CD4-positive, alpha-beta T cell (primary cell): Measurements from ENCODE around the gene RHBDF1. TPM values are rescaled to one million over a fixed set of nuclear protein-coding genes. Genes with fewer than 3 reads are reported as not detected.

Source experiments
- ATAC-seq: fragments of 200-7000 bp; cut with Tn5 transposase; one replicate; pipeline ENCODE4 v1.10.0; 2022; ENCODE audit warnings: mild to moderate bottlenecking; ENCODE audit not compliant: poor library complexity
- CTCF ChIA-PET: fragments of 350-600 bp; sonication (Branson Sonifier 250); formaldehyde crosslinking; loops from one replicate; lab custom pipeline; 2021; ENCODE audit warnings: antibody characterized with exemption, inconsistent platforms; lab: Charles Lee
- POLR2A ChIA-PET: fragments of 350-600 bp; sonication (Branson Sonifier 250); formaldehyde crosslinking; loops from one replicate; lab custom pipeline; 2021; ENCODE audit warnings: antibody characterized with exemption, inconsistent platforms; lab: Charles Lee
- DNase-seq, 14 experiments: peaks; one replicate each; pipeline ENCODE4 v3.0.0-alpha.2; 2013 to 2020; ENCODE audit warnings: mixed read lengths in 2 of 14
- H3K27ac ChIP-seq, 2 donors: one replicate each; pipeline versions ENCODE4 v1.5.1 to v1.7.0; 2013; ENCODE audit warnings: low read length in 2 of 2, low read depth in 1 of 2, mild to moderate bottlenecking in 1 of 2
- H3K27me3 ChIP-seq, 2 experiments: 1 replicate in 1 of 2; 2 replicates in 1 of 2; pipeline versions ENCODE4 v1.6.1 to v1.7.0; 2013; ENCODE audit warnings: low read length in 2 of 2, control low read depth in 1 of 2, mild to moderate bottlenecking in 1 of 2, moderate library complexity in 1 of 2; ENCODE audit not compliant: insufficient read depth in 2 of 2, control insufficient read depth in 1 of 2
- H3K36me3 ChIP-seq: one replicate; pipeline ENCODE4 v1.6.1; 2013; ENCODE audit warnings: low read length, control low read depth; ENCODE audit not compliant: insufficient read depth
- H3K4me1 ChIP-seq: one replicate; pipeline ENCODE4 v1.6.1; 2013; ENCODE audit warnings: low read length, control low read depth; ENCODE audit not compliant: insufficient read depth
- H3K4me3 ChIP-seq: one replicate; pipeline ENCODE4 v1.5.1; 2013; ENCODE audit warnings: mild to moderate bottlenecking, low read length, moderate library complexity
- H3K9me3 ChIP-seq, 2 experiments: 1 replicate in 1 of 2; 2 replicates in 1 of 2; pipeline versions ENCODE4 v1.6.1 to v1.7.0; 2013; ENCODE audit warnings: low read length in 2 of 2, mild to moderate bottlenecking in 2 of 2, control low read depth in 1 of 2, moderate library complexity in 1 of 2; ENCODE audit not compliant: control insufficient read depth in 1 of 2, insufficient read depth in 1 of 2
- H3K27ac Mint-ChIP-seq: one replicate; pipeline ENCODE4 v1.8.0; 2020; ENCODE audit warnings: mixed read lengths
- H3K27me3 Mint-ChIP-seq: one replicate; pipeline ENCODE4 v1.8.0; 2021; ENCODE audit warnings: mixed read lengths
- H3K36me3 Mint-ChIP-seq: one replicate; pipeline ENCODE4 v1.8.0; 2021; ENCODE audit warnings: low read depth, mixed read lengths
- H3K4me1 Mint-ChIP-seq: one replicate; pipeline ENCODE4 v1.8.0; 2021; ENCODE audit warnings: low read depth, mixed read lengths
- H3K4me3 Mint-ChIP-seq: one replicate; pipeline ENCODE4 v1.8.0; 2020; ENCODE audit warnings: mild to moderate bottlenecking, mixed read lengths
- H3K9me3 Mint-ChIP-seq: one replicate; pipeline ENCODE4 v1.8.0; 2020; ENCODE audit warnings: mixed read lengths
- intact Hi-C, 2 experiments: fragments of 100-400 bp; cut with DNase I in 1 of 2; cut with micrococcal nuclease in 1 of 2; formaldehyde crosslinking; loops; one replicate each; pipeline versions ENCODE4 v1.15.1 to v1.9.0; 2023 to 2025; cut with DNase I, micrococcal nuclease
- total RNA-seq, 174 experiments: library from RNA in 2 of 174; stranded (reverse) in 2 of 174; gene quantifications; one replicate each; pipeline ENCODE4 v1.2.3 and lab custom pipeline; 2021 to 2026
- TF ChIP-seq, protein P1 (sequence below): fragments of 200-600 bp; IDR thresholded peaks from one replicate; pipeline ENCODE4 v1.8.0; 2022; ENCODE audit warnings: antibody characterized with exemption, mild to moderate bottlenecking

The RHBDF1 gene
- total RNA-seq, 2 experiments from 2014 or later: 0.33 to 0.34 TPM

DNA sequence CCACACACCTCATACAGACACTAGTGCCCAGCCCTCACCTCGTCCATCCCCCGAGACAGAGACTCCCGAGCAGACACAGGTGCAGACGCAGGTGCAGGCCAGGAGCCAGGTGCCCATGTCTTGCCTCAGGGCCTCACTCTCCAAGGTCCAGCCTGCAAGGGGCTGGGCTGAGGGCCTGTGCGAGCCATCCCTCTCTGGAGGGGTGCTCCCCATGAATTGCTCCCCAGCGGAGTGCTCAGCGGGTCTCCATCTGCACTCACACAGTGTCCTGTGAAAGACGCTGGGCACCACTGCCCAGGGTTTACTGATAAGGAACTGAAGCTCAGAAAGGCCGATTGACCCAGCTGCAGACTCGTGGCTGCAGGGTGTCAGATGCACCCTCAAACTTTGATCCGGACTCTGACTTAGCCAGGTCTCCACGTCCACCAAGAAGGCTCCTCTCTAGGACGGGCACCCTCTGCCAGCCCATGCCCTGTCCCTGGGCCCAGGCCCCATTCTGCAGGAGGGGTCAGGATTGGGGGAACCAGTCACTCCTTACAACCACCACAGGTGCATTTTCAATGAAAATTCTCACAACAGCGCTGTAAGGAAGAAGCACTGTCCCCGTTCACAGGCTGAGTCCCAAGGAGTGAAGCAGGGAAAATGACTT lies 36.0 kb downstream of the RHBDF1 start:
- Mint-ChIP-seq H3K4me1 (peaks cover 25% of the 10 kb centered on the region), H3K27me3 (no peaks in the 10 kb centered on the region), H3K27ac (no peak overlapping the region), H3K4me3 (no peak overlapping the region), H3K9me3 (no peaks in the 10 kb centered on the region), H3K36me3 (peaks cover 6% of the 10 kb centered on the region)
- ATAC-seq (no peak), DNase-seq (no peak)
- Histone ChIP-seq H3K4me1 (peaks cover 20% of the 10 kb centered on the region), H3K4me3 (no peak overlapping the region), H3K27me3 (no peaks in the 10 kb centered on the region), H3K9me3 (no peaks in the 10 kb centered on the region), H3K36me3 (no peaks in the 10 kb centered on the region), H3K27ac (no peak overlapping the region)
- intact Hi-C loops: no loop called here
- TF ChIP-seq, protein P1, sequence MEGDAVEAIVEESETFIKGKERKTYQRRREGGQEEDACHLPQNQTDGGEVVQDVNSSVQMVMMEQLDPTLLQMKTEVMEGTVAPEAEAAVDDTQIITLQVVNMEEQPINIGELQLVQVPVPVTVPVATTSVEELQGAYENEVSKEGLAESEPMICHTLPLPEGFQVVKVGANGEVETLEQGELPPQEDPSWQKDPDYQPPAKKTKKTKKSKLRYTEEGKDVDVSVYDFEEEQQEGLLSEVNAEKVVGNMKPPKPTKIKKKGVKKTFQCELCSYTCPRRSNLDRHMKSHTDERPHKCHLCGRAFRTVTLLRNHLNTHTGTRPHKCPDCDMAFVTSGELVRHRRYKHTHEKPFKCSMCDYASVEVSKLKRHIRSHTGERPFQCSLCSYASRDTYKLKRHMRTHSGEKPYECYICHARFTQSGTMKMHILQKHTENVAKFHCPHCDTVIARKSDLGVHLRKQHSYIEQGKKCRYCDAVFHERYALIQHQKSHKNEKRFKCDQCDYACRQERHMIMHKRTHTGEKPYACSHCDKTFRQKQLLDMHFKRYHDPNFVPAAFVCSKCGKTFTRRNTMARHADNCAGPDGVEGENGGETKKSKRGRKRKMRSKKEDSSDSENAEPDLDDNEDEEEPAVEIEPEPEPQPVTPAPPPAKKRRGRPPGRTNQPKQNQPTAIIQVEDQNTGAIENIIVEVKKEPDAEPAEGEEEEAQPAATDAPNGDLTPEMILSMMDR: no peak
- POLR2A ChIA-PET: no interaction called here
- CTCF ChIA-PET: no interaction called here

DNA sequence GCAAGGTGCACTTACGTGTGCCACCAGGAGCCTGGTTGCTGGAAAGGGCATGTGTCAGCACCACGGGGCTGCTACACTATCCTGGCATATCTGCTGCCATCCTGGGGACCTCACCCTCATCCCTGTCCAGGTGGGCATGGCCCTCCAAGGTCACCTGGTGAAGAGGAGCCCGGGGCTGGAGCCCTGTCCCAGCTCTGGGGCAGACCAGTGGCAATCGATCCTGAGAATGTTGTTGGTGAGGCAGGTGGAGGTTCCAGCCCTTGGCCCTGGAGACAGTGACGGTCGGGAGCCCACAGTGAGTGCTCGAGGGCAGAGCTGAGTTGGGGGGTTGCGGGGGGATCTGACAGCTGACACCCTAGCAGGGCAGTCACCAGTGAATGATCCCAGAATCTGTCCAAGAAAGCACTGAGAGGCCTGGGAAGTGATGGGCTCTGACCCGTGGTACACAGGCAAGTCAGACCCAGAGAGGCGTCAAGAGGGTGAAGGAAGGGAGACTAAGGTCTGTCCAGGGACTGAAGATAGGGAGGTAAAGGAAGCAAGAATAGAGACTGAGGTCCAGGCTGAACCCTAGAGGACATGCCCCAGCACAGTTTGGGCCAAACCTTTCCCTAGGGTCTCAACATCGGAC lies 36.6 kb downstream of the RHBDF1 start:
- intact Hi-C loops: no loop called here
- H3K27ac ChIP-seq: no peak overlapping the region
- ATAC-seq: no peak

DNA sequence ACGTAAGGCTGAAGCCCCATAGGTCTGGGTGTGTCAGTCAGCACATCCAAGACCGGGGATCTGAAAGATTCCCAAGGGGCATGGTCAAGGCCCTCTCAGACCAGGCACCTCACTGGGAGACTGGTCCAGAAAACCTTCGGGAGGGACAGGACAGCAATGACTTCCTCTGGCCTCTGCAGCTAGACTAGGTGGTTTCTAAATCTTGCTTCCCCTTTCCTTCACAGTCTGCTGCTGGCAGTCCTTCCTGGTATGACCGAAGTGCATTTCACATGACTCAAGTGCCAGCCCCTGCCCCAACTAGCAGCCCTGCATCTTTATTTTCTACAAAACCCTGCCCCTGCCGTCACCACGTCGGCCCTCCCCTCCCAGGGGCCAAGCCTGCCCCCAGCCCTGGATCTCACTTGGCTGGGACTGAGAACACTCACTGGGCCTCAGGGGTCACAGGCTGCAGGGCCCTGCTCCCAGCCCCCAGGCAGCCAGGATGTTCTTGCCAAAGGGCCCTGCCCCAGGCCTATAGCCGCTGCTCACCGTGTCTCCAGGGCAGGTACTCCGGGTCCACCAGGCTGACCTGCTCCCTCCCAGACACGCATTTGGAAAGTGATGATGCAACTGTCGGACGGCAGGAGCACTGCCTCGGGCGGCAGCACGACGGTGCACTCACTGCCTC lies 37.3 kb downstream of the RHBDF1 start:
- H3K9me3 Mint-ChIP-seq: no peaks in the 10 kb centered on the region
- no peak overlapping the region for H3K4me3 Mint-ChIP-seq
- no peaks in the 10 kb centered on the region for H3K27me3 ChIP-seq
- POLR2A ChIA-PET: no interaction called here
- peak overlapping the region in 1 of 2 donors; percentile 1 for H3K27ac ChIP-seq
- H3K4me1 ChIP-seq: peaks cover 20% of the 10 kb centered on the region
- peaks cover 25% of the 10 kb centered on the region for H3K4me1 Mint-ChIP-seq
- H3K9me3 ChIP-seq: no peaks in the 10 kb centered on the region
- no peak overlapping the region for H3K27ac Mint-ChIP-seq
- no peak overlapping the region for H3K4me3 ChIP-seq
- CTCF ChIA-PET: no interaction called here
- H3K36me3 Mint-ChIP-seq: no peaks in the 10 kb centered on the region
- DNase-seq (peak in 2 of 14 experiments; percentile 45 to 51), ATAC-seq (no peak)
- no peaks in the 10 kb centered on the region for H3K36me3 ChIP-seq
- intact Hi-C loops: no loop called here
- TF ChIP-seq, protein P1: no peak
- H3K27me3 Mint-ChIP-seq: no peaks in the 10 kb centered on the region

More for the DNA sequence above, 36.6 kb downstream of the RHBDF1 start:
- Histone ChIP-seq H3K27me3 (no peaks in the 10 kb centered on the region), H3K4me3 (no peak overlapping the region), H3K9me3 (no peaks in the 10 kb centered on the region), H3K4me1 (peaks cover 20% of the 10 kb centered on the region), H3K36me3 (no peaks in the 10 kb centered on the region)
- POLR2A ChIA-PET: no interaction called here
- H3K27me3 Mint-ChIP-seq: no peaks in the 10 kb centered on the region
- no peak overlapping the region for H3K4me3 Mint-ChIP-seq
- no peak for DNase-seq
- no peak overlapping the region for H3K27ac Mint-ChIP-seq
- H3K36me3 Mint-ChIP-seq: no peaks in the 10 kb centered on the region
- peaks cover 25% of the 10 kb centered on the region for H3K4me1 Mint-ChIP-seq
- no peaks in the 10 kb centered on the region for H3K9me3 Mint-ChIP-seq
- TF ChIP-seq, protein P1: no peak
- CTCF ChIA-PET: no interaction called here
